ENCODE data around the gene PACS1. TPM values are rescaled to one million over a fixed set of nuclear protein-coding genes. Genes with fewer than 3 reads are reported as not detected.

Gene PACS1
- total RNA-seq, 1 experiment from 2014 or later, result 41.1 TPM

- Histone ChIP-seq H3K9me3 (ENCODE audit: control insufficient read depth in 1 of 2, insufficient read depth in 1 of 2, low read depth in 1 of 2, low read length in 2 of 2) (no peaks in the 10 kb centered on the region), H3K9me2 (ENCODE audit: insufficient read depth) (no peaks in the 10 kb centered on the region), H3K27me3 (ENCODE audit: insufficient read depth, low read length) (no peaks in the 10 kb centered on the region), H3K4me2 (ENCODE audit: low read length) (peak overlapping the region; percentile 44), H4K20me1 (ENCODE audit: insufficient read depth) (no peaks in the 10 kb centered on the region), H3K79me2 (ENCODE audit: insufficient read depth, low read length) (peaks cover 19% of the 10 kb centered on the region), H3K36me3 (ENCODE audit: control insufficient read depth in 1 of 2, insufficient read depth in 2 of 2, low read length in 2 of 2) (no peaks in the 10 kb centered on the region), H3K27ac (ENCODE audit: low read depth, low read length) (peak overlapping the region; percentile 53), H2AFZ (ENCODE audit: low read depth, low read length, poor library complexity, severe bottlenecking) (no peak overlapping the region), H3K9ac (ENCODE audit: low read length) (peak overlapping the region; percentile 9; the same call in 1 of the 2 replicates), H3K4me3 (replicated peaks in 1 of 2; ENCODE audit: low read depth in 1 of 2, low read length in 2 of 2) (no peak overlapping the region), H3K4me1 (ENCODE audit: control insufficient read depth in 1 of 2, insufficient read depth in 2 of 2, low read length in 2 of 2) (peaks cover 18 to 24% of the 10 kb centered on the region in 2 experiments)
- no peak for TF ChIP-seq CTCF (IDR thresholded peaks at IDR 0.05 in 2 of 3, conservative IDR thresholded peaks at IDR 0.05 in 1 of 3; ENCODE audit: borderline replicate concordance in 1 of 3, insufficient read depth in 1 of 3, low read depth in 2 of 3, low read length in 2 of 3)
- no peak for TF ChIP-seq SRF (IDR thresholded peaks at IDR 0.05; ENCODE audit: low read depth)
- no peak for TF ChIP-seq CBX3 (IDR thresholded peaks at IDR 0.05; ENCODE audit: low read depth)
- TF ChIP-seq SP1 (IDR thresholded peaks at IDR 0.05; ENCODE audit: low read depth), result no peak
- TF ChIP-seq EGR1 (IDR thresholded peaks at IDR 0.05; ENCODE audit: low read depth), result no peak
- TF ChIP-seq CEBPB (IDR thresholded peaks at IDR 0.05; ENCODE audit: low read depth), result no peak
- TF ChIP-seq REST (IDR thresholded peaks at IDR 0.05; ENCODE audit: low read depth), result no peak
- no peak for TF ChIP-seq ZNF274 (IDR thresholded peaks at IDR 0.05; ENCODE audit: low read depth, low read length)
- no peak for TF ChIP-seq POLR2A (IDR thresholded peaks at IDR 0.05; ENCODE audit: borderline replicate concordance, extremely low read depth, insufficient read depth, insufficient read length)
- TF ChIP-seq SIN3A (IDR thresholded peaks at IDR 0.05; ENCODE audit: low read depth), result no peak
- TF ChIP-seq YY1 (IDR thresholded peaks at IDR 0.05; ENCODE audit: extremely low read depth, insufficient replicate concordance, low read depth, low read length), result no peak
- TF ChIP-seq ZBTB33 (IDR thresholded peaks at IDR 0.05; ENCODE audit: extremely low read depth, insufficient replicate concordance, low read length), result no peak
- no peak for TF ChIP-seq EZH2 (IDR thresholded peaks at IDR 0.05)
- no peak for TF ChIP-seq FOSL1 (IDR thresholded peaks at IDR 0.05; ENCODE audit: low read depth)
- no peak for TF ChIP-seq TCF7L2 (IDR thresholded peaks at IDR 0.05; ENCODE audit: borderline replicate concordance, extremely low read depth, insufficient read depth, insufficient read length)
- ChIA-PET RAD21 (ENCODE audit: low non-redundant PET in 1 of 2, low total read pairs in 2 of 2, uncharacterized antibody in 2 of 2, unreplicated experiment in 2 of 2) (no interaction called here), CTCF (no interaction called here), POLR2A (no interaction called here)
- DNase-seq (ENCODE audit: low read depth, low spot score) (no peak), ATAC-seq (peak; percentile 17; the same call in 1 of the 2 replicates)
- BruUV-seq (replicated peaks), result no TSS peak
- intact Hi-C loops (cut with micrococcal nuclease), result no loop called here
Measured at GRCh38 chr11:66118847-66119246, 48.8 kb downstream of the PACS1 start.

Measured in HCT116 (cell line).